GM19328 (cell line): ENCODE data around the gene SMIM41.

Experiments used
- ATAC-seq: cut with Tn5 transposase; IDR thresholded peaks from one replicate; pipeline ENCODE4 v1.9.1; 2021; ENCODE audit warnings: mild to moderate bottlenecking, moderate library complexity; ENCODE audit not compliant: unreplicated experiment

The SMIM41 gene

DNA sequence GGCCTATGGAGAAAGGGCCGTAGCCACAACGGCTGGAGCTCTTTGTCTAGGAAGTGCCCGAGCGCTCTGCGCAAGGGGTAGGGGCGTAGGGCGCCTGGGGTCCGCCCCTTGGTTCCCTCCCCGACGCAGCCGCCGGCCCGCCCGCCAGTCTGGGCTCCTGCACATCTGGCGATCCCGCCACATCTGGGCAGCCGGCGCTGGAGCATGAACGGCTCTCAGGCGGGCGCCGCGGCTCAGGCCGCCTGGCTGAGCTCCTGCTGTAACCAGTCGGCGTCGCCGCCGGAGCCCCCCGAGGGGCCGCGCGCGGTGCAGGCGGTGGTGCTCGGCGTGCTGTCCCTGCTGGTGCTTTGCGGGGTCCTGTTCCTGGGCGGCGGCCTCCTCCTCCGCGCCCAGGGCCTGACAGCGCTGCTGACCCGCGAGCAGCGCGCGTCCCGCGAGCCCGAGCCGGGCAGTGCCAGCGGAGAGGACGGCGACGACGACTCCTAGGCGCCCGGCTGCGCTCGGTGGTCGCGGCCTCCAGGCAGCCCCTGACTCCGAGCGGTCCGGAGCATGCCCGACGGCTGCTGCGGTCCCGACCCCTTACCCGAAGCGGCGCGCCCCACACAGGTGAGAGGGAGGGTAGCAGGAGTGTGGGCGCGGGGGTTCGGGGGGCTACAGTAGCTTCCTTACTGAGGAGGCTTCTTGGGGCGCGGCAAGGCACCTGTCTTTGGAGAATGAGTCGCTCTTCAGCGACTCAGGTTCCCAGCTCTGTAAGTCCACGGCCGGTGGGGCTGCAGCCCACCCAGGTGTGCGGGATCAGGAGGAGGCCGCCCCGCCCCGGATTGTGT lies at the start of gene SMIM41:
SMIM41 (plus strand) TSS at position 129 of the 827 bp plus-strand sequence; CDS start at position 205, 76 bp downstream.
- no peak for ATAC-seq

- ATAC-seq = no peak
These were observed 47.1 kb upstream of the SMIM41 start for GRCh38 chr12:52032446-52032803.

DNA sequence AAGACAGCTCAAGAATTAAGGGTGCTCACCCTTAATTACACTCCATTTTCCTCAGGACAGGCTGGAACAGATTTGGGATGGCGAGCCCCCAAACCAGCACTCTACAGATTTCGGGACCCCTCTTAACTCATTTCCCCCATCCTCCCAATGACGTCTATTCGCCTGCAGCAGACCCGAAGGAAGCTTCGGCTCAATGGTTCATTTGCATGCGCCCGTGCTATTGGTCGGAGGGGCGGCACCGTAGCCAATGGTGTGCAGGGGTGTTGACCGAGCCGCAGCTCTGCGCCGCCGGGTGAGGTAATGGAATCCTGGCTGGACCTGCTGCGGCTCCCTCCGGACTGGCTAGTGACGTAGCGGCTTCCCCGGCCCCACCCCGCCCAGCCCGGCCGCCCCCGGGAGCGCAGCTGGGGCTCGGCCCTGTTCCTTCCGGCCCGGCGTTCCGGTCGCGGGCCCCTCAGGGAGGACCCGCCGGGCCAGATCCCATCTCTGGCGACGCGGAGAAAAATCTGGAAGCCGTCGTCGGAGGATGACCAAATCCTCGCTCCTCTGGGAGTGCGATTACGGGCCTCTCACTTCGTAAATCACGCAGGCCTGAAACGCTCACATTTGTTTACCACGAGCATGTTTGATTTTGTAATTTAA lies 46.6 kb upstream of the SMIM41 start:
- peak; percentile 91 for ATAC-seq

DNA sequence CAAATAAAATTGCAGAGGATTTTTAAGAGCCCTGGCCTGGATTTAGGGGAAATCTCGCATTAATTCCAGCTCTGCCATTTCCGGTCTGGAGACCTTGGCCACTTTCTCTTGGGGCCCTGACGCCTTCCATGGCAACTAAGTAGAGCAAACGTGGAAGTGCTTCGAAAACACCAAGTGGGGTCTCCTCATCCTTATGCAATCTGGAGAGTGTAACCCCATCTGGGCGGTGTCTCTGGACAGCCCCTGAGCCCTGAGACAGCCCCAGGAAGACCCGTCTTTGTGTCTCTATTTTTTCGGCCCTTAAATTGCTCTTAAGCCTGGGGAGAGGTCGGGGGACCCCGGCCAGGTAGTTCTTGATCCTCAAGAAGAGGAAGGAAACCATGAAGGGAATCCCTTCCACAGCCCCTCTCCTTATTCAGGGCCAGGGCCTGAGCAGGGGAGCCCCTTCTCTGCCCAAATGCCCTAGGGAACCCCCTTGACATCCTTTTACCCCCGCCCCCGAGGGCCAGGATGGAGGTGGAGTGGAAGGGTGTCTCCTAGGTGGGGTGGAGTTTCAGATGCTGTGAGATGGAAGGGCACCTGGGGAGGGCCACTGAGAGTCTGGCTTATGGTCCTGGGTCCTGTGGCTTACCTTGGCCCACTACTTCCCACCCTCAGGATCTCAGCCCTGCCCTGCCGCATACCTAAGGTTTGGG lies 45.9 kb upstream of the SMIM41 start:
- ATAC-seq = no peak

GRCh38 chr12:52035190-52035589 lies 44.3 kb upstream of the SMIM41 start:
- no peak for ATAC-seq

GRCh38 chr12:52035926-52036325 lies 43.6 kb upstream of the SMIM41 start:
- no peak for ATAC-seq

DNA sequence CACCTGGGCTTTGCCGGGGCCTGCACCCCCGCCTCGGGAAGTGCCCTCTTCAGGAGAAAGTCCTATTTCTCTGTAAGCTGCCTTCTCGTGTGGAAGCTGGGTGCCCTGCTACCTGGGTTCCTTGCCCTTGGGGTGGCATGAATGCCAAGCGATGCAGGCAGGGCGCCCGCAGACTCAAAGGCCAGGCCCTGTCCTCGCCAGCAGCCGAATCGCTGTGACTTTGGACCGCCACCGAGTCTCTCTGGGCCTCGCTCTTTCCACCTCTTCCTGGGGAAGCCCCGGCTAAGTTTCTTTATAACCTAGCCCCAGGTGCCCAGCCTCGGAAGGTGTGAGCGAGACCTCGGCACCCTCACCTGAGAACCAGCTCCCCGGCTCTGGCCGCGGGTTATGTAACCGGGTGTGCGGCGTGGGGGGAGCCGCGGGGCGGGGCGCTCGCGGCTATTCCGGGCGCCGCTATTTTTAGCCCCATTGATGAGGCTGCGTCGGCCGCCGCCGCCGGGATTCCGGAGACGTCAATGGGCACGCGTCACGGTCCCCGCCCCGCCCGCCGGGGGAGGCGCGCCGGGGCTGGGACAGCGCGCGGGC lies 42.8 kb upstream of the SMIM41 start:
- peak; percentile 42 for ATAC-seq

DNA sequence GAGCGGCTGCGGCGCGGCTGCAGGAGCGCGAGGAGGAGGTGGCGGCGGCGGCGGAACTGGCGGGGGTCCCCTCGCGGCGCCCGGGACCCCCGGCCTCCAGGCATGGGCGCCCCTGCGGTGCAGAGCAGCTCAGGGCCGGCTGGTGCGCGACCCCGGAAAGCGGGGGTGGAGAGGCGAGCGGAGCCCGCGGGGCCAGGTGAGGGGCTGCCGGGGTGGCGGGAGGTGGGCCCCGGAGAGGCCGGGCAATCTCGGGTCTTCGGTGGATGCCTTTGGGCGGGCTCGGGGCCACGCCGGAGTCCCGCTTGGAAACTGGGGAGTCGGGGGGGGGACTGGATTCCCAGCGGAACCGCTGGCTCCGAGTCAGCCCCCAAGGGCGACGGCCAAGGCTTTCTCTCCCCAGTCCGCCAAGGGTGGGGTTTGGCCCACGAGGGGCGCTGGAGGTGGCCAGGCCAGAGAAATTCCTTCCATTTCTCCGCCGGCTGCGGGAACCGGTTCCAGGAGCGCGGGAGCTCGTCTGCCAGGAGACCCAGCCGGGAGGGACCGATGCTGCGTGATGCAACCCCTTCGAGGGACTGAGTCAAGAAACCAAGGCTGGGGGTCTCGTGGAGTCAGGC lies 42.1 kb upstream of the SMIM41 start:
- ATAC-seq = no peak

GRCh38 chr12:52038447-52038846 lies 41.1 kb upstream of the SMIM41 start:
- ATAC-seq = no peak

GRCh38 chr12:52041035-52041434 lies 38.5 kb upstream of the SMIM41 start:
- no peak for ATAC-seq

GRCh38 chr12:52041695-52042123 lies 37.8 kb upstream of the SMIM41 start:
- ATAC-seq = no peak

GRCh38 chr12:52042706-52043385 lies 36.7 kb upstream of the SMIM41 start:
- ATAC-seq = no peak

DNA sequence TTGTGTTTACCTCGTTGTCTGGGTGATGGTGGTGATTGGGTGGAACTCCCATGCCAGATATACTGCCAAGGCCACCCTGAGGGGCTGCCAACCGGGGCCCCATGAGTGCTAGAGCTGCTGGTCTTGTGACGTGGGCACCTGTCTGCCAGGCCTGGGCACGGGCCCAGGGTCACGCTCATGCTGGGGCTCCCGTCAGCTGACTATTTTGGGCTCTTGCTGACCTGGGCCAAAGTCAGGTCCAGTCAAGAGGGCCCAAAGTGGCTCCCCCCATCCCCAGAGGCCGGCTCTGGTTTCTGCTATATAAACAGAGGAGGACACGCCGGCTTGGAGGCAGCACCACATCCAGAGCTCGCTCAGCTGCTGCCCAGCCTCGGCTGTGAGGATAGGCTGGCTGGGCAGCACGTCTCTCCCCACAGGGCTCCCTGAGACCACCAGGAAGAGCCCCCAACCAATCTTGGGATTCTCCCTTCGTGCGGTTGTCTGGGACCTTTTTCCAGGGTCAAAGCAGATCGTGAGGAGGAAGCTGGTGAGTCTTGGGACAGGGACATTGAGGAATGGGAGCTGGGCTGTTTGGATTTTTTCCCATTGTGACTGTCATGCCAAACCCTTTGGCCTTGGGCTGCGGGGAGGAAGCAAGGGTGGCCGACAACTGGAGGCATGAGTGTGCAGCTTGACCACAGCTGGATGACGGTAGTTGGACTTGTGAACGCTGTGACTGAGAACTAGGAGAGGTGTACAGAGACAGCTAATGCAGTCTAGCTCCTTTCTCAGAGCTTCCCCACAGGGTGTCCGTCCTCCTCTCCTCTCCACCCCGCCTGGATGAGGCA lies 35.9 kb upstream of the SMIM41 start:
- ATAC-seq = no peak

- ATAC-seq = no peak
These were observed 35.1 kb upstream of the SMIM41 start for GRCh38 chr12:52044292-52044983.

DNA sequence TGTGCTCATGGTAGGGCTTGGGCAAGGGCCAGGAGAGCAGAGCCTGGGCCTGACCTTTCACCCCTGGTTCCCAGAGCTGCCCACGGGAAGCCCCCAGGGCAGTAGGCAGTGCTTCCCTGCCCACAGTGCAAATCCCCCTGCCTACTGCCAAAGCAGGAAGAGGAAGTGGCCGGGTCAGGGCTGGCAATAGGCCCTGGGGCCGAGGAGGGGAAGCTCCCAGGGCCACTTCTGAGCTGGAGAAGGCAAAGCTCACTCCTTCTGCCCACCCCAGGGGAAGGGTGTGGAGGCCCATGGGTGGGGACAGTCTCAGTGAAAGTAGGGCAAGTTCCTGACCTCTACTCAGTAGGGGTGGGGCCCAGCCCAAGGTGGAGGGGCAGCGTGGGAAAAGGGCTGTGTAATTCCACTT lies 33.7 kb upstream of the SMIM41 start:
- ATAC-seq = no peak

DNA sequence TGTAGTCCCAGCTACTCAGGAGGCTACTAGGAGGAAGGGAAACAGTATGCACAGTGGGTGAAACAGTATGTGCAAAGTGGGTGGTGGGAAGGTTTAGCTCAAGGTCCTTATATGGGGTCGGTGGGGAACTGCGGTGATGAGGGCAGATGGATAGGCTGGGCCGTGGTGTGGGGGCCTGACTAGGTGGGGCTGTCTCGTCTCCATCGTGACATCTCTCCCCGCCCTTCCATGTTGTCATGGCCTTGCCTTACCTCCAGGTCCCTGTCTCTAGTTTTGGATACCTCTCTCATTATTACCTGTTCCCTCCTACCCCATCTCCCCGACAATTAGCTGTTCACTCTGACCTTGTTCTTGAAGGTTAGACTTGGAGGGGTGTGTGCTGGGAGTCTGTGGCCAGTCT lies 32.6 kb upstream of the SMIM41 start:
- no peak for ATAC-seq

- ATAC-seq = no peak
These were observed 30.2 kb upstream of the SMIM41 start for GRCh38 chr12:52049286-52049685.

DNA sequence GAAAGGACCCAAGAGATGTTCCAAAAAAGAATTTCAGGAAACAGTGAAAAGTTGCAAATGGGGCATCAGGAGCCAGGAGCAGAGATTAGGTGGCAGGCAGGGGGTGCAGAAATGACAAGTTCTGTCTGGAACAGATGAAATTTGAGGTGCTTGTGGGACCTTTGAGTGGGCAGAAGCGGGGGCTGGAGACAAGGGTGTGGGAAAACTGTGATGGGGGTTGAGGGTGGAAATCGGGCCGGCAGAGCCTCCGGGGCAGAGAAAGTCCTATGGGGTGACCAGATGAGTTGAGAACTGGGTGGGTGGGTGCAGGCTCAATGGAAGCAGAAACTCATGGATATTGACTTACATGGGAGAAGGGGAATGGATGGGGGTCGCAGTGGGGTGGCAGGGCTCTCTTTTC lies 29.8 kb upstream of the SMIM41 start:
- ATAC-seq = no peak
